K562 (cell line): ENCODE results near the gene EPHA4. TPM values are rescaled to one million over a fixed set of nuclear protein-coding genes. Genes with fewer than 3 reads are reported as not detected.

ENCODE experiments used
- CSDE1 ChIP-seq, 2 experiments: fragments of 450-650 bp; IDR thresholded peaks; 2 replicates each; pipeline ENCODE4 v1.6.1; 2016; ENCODE audit warnings: mild to moderate bottlenecking in 1 of 2
- EGR1 ChIP-seq: fragments of 450-650 bp; conservative IDR thresholded peaks from 2 replicates; pipeline ENCODE4 v1.6.1; 2017; ENCODE audit warnings: mild to moderate bottlenecking
- IFI16 ChIP-seq: fragments of 250-450 bp; sonication (Bioruptor Pico); IDR thresholded peaks from 2 replicates; pipeline ENCODE4 v2.1.2; 2022; ENCODE audit warnings: mild to moderate bottlenecking, inconsistent platforms
- KLF16 ChIP-seq: IDR thresholded peaks from 2 replicates; pipeline ENCODE4 v1.6.1; 2016; ENCODE audit warnings: antibody characterized with exemption
- MAFG ChIP-seq: fragments of 450-650 bp; conservative IDR thresholded peaks from 2 replicates; pipeline ENCODE4 v1.6.1; 2016; ENCODE audit warnings: missing genetic modification characterization, missing compliant biosample characterization
- RBFOX2 ChIP-seq: fragments of 200-400 bp; formaldehyde crosslinking; IDR thresholded peaks from 2 replicates; pipeline ENCODE4 v1.6.1; 2017; ENCODE audit warnings: low read depth, mild to moderate bottlenecking, low read length, moderate library complexity
- polyA plus RNA-seq, 8 experiments: library from polyadenylated mRNA; depleted of rRNA in 4 of 8; stranded (reverse) in 5 of 8; unstranded in 3 of 8; fragments of >200 nt; fragmentation: Nextera tagmentation in 2 of 8; fragmentation: Illumina TruSeq in 1 of 8; extraction: Ambion mirVana in 2 of 8; extraction: Trizol in 1 of 8; gene quantifications; 2 replicates each; pipeline versions ENCODE4 v1.2.1 to v1.2.3, GENCODE V29; 2011 to 2014; ENCODE audit warnings: inconsistent platforms in 1 of 8, missing spikeins in 1 of 8
- total RNA-seq, 7 experiments: library from RNA; depleted of rRNA in 6 of 7; stranded (reverse); fragments of >200 nt in 6 of 7; fragmentation: Illumina TruSeq in 2 of 7; extraction: Trizol in 2 of 7; gene quantifications; 2 replicates each; pipeline versions ENCODE4 v1.2.1 to v1.2.3, GENCODE V29; 2011 to 2021; ENCODE audit warnings: low replicate concordance in 1 of 7
- TF ChIP-seq, protein P1 (sequence below): fragments of 450-650 bp; IDR thresholded peaks from 2 replicates; pipeline ENCODE4 v1.6.1; 2018; ENCODE audit warnings: mild to moderate bottlenecking, low read depth; ENCODE audit not compliant: partially characterized antibody
- TF ChIP-seq, protein P2 (sequence below): sonication (generic); formaldehyde crosslinking; IDR thresholded peaks from 2 replicates; pipeline ENCODE4 v1.8.0; 2022; ENCODE audit warnings: mild to moderate bottlenecking, missing genetic modification reagents, borderline replicate concordance
- TF ChIP-seq, protein P3 (sequence below): fragments of 450-650 bp; IDR thresholded peaks from 2 replicates; pipeline ENCODE4 v1.6.1; 2016; ENCODE audit warnings: borderline replicate concordance
- TF ChIP-seq, protein P4 (sequence below): IDR thresholded peaks from 2 replicates; pipeline ENCODE4 v1.6.1; 2011; ENCODE audit not compliant: insufficient read length; ENCODE audit errors: extremely low read depth

Gene EPHA4
- total and polyA plus RNA-seq, 9 of the 15 experiments (the other 6 are each of a cell fraction or from before 2014, with no cell fraction given): 0.07 to 0.09 (median 0.07) TPM; not detected in 6

DNA sequence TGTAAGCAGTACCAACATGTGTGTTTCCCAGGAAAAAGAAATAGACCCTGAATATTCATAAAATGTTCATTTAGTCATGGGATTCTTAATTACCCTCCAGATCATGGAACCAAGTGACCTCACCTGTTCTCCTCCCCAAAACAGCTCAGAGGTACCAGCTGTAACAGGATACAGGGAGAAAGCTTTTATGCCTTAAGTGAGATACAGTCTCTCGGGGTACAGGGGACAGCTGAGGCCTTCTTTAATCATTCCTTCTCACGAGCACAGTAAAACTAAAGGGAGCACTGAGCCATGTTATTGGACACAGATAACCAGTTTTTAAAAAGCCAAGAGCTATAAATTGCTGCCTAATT, 16.6 kb downstream of the EPHA4 start (continued):
- TF ChIP-seq, protein P1, sequence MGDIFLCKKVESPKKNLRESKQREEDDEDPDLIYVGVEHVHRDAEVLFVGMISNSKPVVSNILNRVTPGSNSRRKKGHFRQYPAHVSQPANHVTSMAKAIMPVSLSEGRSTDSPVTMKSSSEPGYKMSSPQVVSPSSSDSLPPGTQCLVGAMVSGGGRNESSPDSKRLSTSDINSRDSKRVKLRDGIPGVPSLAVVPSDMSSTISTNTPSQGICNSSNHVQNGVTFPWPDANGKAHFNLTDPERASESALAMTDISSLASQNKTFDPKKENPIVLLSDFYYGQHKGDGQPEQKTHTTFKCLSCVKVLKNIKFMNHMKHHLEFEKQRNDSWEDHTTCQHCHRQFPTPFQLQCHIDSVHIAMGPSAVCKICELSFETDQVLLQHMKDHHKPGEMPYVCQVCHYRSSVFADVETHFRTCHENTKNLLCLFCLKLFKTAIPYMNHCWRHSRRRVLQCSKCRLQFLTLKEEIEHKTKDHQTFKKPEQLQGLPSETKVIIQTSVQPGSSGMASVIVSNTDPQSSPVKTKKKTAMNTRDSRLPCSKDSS: no peak
- TF ChIP-seq, protein P2, sequence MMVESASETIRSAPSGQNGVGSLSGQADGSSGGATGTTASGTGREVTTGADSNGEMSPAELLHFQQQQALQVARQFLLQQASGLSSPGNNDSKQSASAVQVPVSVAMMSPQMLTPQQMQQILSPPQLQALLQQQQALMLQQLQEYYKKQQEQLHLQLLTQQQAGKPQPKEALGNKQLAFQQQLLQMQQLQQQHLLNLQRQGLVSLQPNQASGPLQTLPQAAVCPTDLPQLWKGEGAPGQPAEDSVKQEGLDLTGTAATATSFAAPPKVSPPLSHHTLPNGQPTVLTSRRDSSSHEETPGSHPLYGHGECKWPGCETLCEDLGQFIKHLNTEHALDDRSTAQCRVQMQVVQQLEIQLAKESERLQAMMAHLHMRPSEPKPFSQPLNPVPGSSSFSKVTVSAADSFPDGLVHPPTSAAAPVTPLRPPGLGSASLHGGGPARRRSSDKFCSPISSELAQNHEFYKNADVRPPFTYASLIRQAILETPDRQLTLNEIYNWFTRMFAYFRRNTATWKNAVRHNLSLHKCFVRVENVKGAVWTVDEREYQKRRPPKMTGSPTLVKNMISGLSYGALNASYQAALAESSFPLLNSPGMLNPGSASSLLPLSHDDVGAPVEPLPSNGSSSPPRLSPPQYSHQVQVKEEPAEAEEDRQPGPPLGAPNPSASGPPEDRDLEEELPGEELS (CRISPR knock-in tag): no peak
- TF ChIP-seq EGR1 (no peak), CSDE1 (IDR thresholded peaks at IDR 0.05) (no peak), RBFOX2 (no peak), IFI16 (CRISPR knock-in tag) (no peak), KLF16 (no peak), MAFG (tag) (no peak)
- TF ChIP-seq, protein P3, sequence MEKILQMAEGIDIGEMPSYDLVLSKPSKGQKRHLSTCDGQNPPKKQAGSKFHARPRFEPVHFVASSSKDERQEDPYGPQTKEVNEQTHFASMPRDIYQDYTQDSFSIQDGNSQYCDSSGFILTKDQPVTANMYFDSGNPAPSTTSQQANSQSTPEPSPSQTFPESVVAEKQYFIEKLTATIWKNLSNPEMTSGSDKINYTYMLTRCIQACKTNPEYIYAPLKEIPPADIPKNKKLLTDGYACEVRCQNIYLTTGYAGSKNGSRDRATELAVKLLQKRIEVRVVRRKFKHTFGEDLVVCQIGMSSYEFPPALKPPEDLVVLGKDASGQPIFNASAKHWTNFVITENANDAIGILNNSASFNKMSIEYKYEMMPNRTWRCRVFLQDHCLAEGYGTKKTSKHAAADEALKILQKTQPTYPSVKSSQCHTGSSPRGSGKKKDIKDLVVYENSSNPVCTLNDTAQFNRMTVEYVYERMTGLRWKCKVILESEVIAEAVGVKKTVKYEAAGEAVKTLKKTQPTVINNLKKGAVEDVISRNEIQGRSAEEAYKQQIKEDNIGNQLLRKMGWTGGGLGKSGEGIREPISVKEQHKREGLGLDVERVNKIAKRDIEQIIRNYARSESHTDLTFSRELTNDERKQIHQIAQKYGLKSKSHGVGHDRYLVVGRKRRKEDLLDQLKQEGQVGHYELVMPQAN: no peak
- TF ChIP-seq, protein P4, sequence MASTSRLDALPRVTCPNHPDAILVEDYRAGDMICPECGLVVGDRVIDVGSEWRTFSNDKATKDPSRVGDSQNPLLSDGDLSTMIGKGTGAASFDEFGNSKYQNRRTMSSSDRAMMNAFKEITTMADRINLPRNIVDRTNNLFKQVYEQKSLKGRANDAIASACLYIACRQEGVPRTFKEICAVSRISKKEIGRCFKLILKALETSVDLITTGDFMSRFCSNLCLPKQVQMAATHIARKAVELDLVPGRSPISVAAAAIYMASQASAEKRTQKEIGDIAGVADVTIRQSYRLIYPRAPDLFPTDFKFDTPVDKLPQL: no peak
